ENCODE data around the gene CTSC.

- TF ChIP-seq CTCF (IDR thresholded peaks at IDR 0.05) (no peak), POLR2A (IDR thresholded peaks at IDR 0.05; ENCODE audit: low read depth) (no peak), EP300 (IDR thresholded peaks at IDR 0.05) (no peak)
Measured at GRCh38 chr11:88306785-88307184, 30.8 kb downstream of the CTSC start.
